ENCODE measurements around the gene NRTN.
A peak's percentile ranks its signal among the peaks of the same experiment; 100 is the strongest.
"Not testable (repeated sequence)": the region's sequence is repeated elsewhere in the genome, so short reads cannot be mapped to it uniquely, and the experiment has no call there.

The NRTN gene

DNA sequence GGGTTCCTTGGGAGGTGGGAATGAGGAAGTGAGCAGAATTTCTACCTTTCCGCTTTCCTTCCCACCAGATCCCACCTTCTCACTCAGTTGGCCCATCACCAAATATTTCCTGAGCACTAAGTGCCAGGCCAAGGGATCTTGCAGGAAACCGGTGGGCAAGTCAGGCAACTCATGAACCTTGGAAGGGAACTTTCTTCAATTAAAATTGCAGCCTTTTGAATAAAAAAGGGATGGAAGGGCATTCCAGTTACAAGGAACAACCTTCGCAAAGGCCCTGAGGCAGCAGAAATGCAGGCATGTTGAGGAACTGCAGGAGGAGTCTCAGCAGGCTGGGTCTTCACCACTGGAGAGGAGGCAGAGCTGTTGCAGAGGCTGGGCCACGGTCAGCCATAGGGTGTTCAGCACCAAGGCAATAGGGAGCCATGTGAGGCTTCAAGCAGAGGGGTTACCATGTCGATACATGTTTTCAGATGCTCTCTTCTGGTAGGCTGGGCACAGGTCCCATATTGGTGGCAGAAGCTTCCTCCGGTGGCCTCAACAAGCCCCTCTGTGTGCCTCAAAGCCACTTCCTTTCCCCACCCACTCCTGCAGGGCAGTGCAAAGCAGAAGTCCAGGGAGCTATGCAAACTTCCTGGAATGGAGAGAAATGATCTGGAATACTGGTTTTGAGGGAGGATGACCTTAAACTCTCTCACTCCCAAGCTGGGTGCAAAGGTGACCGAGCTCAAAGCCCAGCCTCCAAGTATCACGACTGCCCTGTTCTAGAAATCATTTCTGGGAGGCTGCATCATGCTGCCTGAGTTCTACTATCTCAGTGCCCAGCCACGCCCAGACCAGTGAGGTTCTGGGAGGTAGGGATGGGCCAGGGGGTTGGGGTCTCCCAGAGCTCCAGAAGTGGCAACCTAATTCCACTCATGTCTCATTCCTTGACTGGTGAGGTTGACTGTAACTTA lies 34.5 kb downstream of the NRTN start, which contains the start of gene FUT6:
FUT6 (minus strand) TSS at position 638 of the 953 bp plus-strand sequence. CDS start 7,135 bp downstream, outside the sequence.
- peak; percentile 22 for DNase-seq

DNA sequence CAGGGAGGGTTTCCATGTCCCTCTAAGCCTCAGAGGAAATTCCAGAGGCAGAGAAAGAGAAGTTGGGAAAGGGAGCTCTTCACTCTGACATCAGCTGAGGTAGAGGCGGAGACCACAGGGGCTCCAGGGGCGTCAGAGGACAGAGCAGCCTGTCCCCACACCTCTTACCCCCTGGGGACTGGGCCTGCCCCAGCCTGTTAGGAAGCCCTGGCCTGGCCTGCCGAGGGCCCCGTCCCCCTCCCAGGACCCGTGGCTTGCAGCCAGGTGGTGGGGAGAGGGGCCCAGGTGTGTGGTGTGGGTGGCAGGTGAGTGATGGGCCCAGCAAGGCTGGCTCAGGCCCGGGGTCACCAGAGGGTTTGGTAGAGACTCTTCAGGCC lies 36.9 kb downstream of the NRTN start:
- not testable (repeated sequence) for DNase-seq

DNA sequence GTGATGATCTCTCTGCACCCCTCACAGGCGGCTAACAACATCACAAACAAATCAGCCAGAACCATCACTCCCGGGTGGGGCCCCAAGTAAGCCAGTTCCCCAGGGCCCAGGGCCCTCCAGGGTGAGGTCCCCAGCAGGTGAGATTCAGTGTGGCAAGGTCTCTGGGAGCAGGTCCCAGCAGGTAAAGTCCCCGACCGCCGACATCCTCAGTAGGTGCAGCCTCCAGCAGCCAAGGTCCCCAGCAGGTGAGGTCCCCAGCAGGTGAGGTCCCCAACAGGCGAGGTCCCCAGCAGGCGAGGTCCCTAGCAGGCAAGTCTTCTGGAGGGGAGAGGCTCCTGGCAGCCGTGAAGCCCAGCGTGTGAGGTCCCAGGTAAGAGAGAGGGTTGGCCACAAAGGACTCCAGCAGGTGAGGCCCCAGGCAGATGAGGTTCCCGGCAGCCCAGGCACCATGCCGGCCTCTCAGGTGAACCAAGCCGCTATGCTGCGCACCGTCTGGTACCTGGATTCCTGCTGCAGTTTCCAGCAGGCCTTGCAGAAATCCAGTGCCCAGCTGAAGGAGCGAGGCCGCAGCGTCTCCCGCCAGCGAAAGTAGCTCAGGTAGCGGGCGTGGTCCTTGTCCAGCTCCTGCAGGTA lies 38.5 kb downstream of the NRTN start:
- no peak for DNase-seq

DNA sequence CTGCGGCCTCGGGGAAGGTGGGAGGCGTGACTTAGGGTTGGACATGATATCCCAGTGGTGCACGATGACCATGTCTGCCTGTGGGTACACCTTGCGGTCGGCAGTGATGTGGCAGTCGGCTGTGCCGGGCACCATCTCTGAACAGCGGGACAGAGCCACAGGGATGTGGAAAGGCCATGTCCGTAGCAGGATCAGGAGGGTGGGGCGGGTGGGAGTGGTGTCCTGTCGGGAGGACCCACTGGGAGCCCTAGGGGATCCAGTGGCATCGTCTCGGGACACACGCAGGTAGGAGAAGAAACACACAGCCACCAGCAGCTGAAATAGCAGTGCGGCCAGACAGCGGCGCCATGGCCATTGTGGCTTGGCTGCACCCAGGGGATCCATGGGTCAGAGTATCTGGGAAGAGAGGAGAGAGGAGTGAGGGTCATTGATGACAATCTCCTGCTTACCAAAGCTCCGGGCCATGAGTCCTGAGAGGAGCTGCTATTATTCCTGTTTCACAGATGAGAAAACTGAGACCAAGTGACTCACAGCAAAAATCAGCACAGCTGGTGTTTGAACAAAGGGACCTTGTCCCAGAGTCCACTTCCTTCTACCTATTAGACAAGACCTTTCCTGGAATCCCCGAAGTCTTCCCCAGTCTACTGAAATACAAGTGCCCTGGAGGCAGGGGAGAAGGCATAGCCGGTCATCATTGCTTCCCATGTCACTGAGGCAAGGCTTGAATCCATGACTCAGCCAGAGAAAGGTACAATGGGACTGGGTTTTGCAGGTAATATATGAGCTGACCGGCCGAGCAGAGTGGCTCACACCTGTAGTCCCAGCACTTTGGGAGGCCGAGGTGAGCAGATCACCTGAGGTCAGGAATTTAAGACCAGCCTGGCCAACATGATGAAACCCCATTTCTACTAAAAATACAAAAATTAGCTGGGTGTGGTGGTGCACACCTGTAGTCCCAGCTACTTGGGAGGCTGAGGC lies 39.9 kb downstream of the NRTN start:
- DNase-seq, result no peak

DNA sequence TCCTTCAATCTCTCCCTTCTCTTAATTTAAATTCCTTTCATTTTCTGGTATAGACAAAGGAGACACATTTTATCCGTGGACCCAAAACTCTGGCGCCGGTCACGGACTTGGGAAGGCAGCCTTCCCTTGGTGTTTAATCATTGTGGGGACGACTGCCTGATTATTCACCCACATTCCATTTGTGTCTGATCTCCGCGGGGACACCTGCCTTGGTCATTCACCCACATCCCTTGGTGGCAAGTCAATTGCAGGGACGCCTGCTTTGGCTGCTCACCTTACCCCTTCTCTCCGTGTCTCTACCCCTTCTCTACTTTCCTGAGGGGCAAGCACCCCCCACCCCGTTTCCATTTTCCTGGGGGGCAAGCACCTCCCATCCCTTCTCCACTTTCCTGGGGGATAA lies 43.0 kb downstream of the NRTN start:
- DNase-seq, result not testable (repeated sequence)

DNA sequence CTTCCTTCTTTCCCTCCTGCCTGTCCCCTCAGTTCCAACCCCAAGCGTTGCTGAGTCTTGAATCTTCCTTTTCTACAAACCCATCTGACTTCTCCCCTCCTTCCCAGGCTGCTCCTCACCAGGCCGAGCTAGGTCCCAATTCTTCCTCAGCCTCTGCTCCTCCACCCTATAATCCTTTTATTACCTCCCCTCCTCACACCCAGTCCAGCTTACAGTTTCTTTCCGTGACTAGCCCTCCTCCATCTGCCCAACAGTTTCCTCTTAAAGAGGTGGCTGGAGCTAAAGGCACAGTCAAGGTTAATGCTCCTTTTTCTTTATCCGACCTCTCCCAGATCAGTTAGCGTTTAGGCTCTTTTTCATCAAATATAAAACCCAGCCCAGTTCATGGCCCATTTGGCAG lies 43.8 kb downstream of the NRTN start:
- DNase-seq, result not testable (repeated sequence)

DNA sequence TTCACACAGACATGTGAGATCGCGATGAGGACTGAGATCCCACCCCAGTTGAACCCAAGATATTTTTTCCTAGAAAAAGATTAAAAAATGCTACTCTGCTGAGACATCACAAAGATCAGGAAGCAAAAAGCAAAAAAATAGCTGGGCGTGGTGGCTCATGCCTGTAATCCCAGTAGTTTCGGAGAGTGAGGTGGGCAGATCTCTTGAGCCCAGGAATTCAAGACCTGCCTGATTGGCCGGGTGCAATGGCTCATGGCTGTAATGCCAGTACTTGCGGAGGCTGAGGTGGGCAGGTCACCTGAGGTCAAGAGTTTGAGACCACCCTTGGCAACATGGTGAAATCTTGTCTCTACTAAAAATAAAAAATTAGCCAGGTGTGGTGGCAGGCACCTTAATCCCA lies 45.3 kb downstream of the NRTN start:
- no peak for DNase-seq

DNA sequence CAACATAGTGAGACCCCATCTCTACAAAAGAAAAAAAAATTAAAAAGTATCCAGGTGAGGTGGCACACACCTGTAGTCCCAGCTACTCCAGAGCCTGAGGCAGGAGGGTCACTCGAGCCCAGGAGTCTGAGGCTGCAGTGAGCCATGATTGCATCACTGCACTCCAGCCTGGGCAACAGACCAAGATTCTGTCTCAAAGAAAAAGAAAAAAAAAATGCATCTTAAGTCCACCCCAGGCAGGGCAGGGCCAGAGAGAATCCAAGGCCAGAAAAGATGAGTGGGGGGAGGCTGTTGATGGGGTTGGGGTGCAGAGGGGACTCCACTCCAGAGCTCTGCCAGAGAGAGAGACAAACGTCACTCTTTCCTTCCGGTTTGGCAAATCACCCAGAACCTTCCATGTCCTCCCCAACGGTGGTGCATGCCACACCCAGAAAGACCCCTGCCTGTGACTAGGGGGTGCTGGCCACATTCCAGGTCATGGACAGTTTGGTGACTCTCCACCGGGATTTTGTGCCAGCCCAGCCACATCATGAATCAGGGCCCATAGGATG lies 46.0 kb downstream of the NRTN start:
- no peak for DNase-seq

DNA sequence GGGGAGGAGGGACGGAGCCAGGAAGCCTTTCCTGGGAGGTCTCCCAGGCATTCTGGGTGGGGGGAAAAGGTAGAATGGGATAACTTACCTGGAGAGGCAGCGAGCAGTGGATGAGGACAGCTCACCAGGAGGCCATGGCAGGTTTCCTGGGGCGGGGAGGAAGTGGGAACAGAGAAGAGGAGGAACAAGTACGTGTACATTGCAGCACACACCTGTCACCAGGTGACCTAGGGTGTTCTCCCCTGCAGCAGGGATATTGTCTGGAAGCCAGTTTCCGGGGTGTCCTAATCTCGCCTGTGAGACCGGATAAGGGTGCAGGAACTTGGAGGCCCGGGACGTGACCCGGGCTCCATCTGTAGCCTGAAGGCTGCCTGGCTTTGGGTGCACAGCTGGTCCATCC lies 46.4 kb downstream of the NRTN start, which contains the start of gene FUT3:
FUT3 (minus strand) TSS at position 148 of the 400 bp plus-strand sequence.
- no peak for DNase-seq

DNA sequence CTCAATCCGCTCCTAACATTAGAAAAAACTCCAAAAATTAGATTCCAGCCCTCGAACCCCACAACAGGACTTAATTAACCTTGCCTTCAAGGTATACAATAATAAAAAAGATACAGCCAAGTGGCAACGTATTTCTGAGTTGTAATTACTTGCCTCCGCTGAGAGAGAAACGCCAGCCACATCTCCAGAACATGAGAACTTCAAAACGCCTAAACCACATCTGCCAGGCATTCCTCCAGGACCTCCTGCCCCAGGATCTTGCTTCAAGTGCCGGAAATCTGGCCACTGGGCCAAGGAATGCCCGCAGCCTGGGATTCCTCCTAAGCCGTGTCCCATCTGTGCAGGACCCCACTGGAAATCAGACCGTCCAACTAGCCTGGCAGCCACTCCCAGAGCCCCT lies 49.3 kb downstream of the NRTN start:
- DNase-seq, result not testable (repeated sequence)

DNA sequence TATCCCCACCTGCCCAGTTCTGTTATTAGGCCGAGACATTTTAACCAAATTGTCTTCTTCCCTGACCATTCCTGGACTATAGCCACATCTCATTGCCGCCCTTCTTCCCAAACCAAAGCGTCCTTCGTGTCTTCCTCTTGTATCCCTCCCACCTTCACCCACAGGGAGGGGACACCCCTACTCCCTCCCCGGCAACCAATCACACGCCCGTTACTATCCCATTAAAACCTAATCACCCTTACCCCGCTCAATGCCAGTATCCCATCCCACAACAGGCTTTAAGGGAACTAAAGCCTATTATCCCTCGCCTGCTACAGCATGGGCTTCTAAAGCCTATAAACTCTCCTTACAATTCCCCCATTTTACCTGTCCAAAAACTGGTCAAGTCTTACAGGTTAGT lies 50.3 kb downstream of the NRTN start:
- DNase-seq, result not testable (repeated sequence)

DNA sequence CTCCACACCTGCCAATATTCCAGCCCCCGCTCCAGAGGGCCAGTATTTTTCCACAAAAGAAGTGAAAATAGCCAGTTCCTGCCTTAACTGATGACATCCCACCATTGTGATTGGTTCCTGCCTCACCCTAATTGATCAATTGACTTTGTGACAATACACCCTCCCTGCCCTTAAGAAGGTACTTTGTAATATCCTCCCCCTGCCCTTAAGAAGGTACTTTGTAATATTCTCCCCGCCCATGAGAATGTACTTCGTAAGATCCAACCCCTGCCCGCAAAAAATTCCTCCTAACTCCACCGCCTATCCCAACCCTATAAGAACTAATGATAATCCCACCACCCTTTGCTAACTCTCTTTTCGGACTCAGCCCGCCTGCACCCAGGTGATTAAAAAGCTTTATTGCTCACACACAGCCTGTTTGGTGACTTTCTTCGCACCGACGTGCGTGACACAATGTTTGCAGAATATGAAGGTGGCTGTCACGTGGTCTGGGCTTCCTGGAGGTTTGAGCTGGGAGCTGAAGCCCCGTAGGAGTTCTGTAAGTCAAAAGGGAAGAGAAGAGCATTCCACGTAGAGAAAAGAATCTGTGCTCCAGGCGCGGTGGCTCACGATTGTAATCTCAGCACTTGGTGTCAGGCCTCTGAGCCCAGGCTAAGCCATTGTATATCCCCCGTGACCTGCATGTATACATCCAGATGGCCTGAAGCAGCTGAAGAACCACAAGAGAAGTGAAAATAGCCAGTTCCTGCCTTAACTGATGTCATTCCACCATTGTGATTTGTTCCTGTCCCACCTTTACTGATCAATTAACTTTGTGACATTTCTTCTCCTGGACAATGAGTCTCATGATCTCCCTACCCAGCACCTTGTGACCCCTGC lies 52.6 kb downstream of the NRTN start:
- no peak for DNase-seq

DNA sequence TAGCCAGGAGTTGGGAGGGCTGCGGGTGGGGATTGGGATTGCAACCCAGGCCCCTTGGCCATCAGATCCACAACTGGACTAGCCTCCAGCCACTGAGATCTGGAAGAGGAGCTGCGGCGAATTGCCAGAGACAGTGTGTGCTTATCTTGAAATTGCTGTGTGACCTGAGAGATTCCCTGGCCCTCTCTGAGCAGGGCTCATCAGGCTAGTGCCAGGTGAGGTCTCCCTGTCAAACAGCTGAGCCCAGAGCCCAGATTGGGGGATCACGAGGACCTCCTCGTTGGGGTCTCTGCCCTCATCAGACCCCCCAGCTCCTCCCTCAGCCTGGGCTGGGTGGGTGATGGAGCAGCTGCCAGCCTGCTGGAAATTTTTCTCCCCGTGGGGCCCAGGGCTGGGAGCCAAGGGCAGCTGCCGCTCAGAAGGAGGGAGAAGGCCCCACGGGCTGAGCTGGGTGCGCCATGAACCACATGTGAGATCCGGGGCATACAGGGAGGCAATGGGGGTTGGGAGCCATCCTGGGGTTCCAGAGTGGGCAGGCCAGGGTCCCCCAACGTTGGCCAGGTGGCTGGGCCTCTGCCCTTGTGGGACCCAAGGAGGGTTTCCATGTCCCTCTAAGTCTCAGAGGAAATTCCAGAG lies 58.3 kb downstream of the NRTN start:
- no peak for DNase-seq

DNA sequence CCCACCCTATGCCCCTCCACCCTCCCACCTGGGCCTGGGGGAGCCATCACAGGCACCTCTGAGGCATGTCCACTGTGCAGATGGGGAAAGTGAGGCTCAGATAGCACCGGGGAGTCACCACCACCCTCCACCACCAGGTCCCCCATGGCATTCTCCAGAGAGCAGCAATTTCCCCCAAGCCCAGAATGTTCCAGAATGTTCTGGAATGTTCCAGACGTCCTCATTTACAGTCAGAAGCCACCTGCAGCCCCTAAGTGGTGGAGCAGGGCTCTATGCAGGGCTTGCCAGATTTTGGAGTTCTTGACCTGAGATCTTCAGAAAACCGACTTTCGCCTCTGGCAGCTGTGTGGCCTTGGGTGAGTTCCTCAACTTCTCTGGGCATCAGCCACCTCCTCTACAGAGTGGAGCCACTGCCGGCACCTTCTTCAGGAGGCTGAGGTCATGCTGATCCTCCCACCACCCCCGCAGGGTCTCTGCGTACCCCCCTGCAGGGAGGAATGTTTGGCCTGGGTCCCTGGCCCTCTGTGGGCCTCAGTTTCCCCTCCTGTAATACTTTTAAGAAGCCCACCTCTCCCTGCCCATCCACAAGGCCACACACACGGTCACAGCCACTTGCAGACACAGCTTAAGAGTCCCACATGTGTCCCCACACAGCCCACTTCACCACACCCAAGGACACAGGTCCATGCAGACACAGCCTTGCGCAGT lies 59.3 kb downstream of the NRTN start:
- no peak for DNase-seq

DNA sequence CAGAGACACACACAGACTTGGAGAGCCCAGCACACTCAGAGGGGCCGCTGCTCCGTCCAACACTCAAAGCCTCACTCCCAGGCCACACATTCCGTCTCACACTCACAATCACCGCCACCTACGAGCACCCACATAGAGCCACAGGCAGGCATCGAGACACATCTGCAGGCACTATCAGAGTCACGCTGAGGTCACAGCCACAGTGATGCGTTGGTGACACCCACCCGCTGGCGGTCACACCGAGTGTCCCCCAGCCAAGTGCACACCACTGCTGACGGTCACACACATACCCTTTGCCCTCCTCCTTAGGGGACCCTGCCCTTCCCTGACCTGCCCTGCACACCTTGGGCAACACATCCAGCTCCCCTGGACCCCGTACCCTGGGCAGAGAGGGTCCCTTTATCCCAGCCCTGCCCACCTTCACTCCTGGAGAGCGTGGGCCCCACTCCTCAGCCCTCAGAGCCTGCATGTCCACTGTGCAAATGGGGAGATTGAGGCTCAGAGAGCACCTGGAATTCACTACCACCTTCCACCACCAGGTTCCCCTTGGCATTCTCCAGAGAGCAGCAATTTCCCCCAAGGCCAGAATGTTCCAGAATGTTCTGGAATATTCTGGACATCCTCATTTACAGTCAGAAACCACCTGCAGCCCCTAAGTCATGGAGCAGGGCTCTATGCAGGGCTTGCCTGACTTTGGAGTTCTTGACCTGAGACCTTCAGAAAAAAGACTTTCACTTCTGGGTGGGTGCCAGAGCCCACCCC lies 60.0 kb downstream of the NRTN start:
- no peak for DNase-seq

DNA sequence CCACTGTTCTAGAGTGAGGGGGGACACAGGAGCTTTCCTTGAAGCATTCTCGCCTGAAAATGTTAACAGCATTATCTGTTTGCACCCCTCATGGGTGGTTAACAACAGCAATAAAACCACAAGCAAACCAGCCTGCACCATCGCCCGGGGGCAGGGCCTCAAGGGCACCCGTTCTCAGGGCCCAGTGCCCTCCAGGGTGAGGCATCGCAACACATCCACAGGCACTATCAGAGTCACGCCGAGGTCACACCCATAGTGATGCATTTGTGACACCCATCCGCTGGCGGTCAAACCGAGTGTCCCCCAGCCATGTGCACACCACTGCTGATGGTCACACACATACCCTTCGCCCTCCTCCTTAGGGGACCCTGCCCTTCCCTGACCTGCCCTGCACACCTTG lies 60.9 kb downstream of the NRTN start:
- DNase-seq, result no peak

DNA sequence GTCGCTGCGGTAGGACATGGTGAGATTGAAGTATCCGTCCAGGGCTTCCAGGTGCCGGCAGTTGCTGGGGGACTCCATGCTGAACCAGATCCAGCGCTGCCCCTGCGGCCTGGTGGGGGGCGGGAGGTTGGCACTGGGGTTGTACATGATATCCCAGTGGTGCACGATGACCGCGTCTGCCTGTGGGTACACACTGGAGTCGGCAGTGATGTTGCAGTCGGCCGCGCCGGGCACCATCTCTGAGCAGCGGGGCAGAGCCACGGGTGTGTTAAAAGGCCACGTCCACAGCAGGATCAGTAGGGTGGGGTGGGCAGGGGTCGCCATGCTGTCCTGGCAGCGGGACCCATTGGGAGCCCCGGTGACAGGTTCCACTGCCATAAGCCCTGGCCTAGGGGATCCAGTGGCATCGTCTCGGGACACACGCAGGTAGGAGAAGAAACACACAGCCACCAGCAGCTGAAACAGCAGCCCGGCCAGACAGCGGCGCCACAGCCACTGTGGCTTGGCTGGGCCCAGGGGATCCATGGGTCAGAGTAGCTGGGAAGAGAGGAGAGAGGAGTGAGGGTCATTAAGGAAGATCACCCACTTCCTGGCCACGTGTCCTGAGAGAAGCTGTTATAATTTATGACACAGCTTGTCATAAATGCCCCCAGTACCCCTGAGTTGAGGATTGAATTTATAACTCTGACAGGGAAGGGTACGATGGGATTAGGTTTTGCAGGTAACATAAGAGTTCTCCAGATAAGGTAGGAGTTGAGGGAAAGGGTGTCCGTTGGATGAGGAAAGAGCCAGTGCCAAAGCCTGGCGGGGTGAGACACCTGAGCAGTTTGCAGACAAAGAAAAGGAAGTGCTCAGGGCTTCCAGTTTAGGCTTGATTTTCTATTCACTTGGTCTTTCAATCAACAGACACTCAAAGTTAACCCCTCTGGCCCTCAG lies 62.6 kb downstream of the NRTN start:
- DNase-seq, result no peak

DNA sequence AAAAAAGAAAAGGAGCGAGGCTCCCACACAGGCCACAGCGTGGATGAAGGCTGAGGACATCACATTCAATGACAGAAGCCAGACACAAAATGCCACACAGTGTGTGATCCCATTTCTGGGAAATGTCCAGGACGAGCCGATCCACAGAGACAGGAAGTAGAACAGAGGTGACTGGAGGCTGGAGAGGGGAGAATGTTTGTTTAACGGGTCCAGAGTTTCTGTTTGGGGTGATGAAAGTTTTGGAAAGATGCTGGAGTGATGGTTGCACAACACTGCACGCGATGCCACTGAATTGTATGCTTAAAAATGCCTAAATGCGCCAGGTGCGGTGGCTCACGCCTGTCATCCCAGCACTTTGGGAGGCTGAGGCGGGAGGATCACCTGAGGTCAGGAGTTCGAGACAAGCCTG lies 66.1 kb downstream of the NRTN start:
- no peak for DNase-seq
